Skeletal muscle tissue (tissue), 4 donors: ENCODE measurements around the gene ZP1. TPM values are rescaled to one million over a fixed set of nuclear protein-coding genes. Genes with fewer than 3 reads are reported as not detected.

Source experiments
- H3K27ac ChIP-seq: one replicate; pipeline ENCODE4 v1.7.0; 2013; ENCODE audit warnings: mild to moderate bottlenecking, low read depth, low read length, inconsistent platforms
- H3K27me3 ChIP-seq, 3 donors: one replicate each; pipeline ENCODE4 v1.7.0; 2013; ENCODE audit warnings: low read length in 3 of 3; ENCODE audit not compliant: control insufficient read depth in 3 of 3, insufficient read depth in 3 of 3
- H3K36me3 ChIP-seq, 3 donors: one replicate each; pipeline ENCODE4 v1.7.0; 2013; ENCODE audit warnings: low read length in 3 of 3; ENCODE audit not compliant: control insufficient read depth in 3 of 3, insufficient read depth in 3 of 3
- H3K4me1 ChIP-seq, 3 donors: one replicate each; pipeline ENCODE4 v1.7.0; 2013; ENCODE audit warnings: low read length in 3 of 3, mild to moderate bottlenecking in 3 of 3; ENCODE audit not compliant: control insufficient read depth in 3 of 3, insufficient read depth in 3 of 3
- H3K4me3 ChIP-seq, 3 donors: one replicate each; pipeline ENCODE4 v1.7.0; 2013; ENCODE audit warnings: low read length in 3 of 3
- H3K9ac ChIP-seq, 3 donors: one replicate each; pipeline ENCODE4 v1.7.0; 2013; ENCODE audit warnings: low read length in 3 of 3, mild to moderate bottlenecking in 3 of 3, moderate library complexity in 2 of 3, low read depth in 1 of 3
- H3K9me3 ChIP-seq, 3 donors: one replicate each; pipeline ENCODE4 v1.7.0; 2013; ENCODE audit warnings: low read length in 3 of 3; ENCODE audit not compliant: control insufficient read depth in 3 of 3
- total RNA-seq: library from RNA; depleted of rRNA; stranded (reverse); fragments of >200 nt; gene quantifications from one replicate; pipeline ENCODE4 v1.2.3, GENCODE V29; 2014
- donor health status: Osteomylitis.

ZP1 gene
- total RNA-seq, 1 donor from 2014 or later, result not detected

DNA sequence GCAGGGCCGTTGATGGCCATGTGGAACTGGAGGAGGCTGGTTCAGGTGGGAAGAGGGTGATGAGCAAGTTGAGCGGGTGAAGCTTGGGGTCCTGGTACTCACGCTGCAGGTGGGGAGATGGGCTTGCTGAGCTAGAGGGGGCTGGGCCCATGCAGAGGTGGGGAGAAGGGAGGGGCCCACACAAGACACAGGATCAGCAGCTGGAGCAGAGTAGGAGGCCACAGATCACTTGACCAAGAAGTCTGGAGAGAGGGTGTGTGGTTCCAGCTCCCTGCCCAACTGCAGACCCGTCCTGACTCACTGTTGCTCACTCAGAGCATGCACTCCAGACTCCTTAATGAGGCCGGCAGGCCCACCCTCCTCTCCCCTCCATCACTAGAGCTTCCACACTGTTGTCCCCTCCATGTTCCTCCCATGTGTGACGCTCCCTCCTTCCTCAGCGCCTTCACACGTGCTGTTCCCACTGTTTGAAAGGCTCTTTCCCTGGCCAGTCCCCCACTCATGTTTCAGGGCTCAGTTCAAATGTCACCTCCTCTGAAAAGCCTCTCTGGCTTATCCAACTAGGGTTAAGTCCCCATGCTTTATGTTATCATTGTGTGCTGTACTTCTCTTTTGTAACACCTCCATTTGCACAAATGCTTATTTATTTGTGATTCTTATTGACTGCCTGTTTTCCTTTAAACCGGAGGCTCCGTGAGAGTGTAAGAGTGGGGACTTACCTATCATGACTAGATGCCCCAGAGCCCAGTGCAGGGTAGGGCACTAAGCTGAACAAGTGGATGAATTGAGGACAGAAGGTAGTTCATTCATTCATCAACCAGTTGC, 23.1 kb upstream of the ZP1 start:
- peak overlapping the region; percentile 22 to 95 (median 23) for H3K9ac ChIP-seq
- H3K36me3 ChIP-seq, result peaks cover 15 to 21% (median 19%) of the 10 kb centered on the region in 3 donors
- H3K27me3 ChIP-seq, result no peaks in the 10 kb centered on the region
- H3K4me1 ChIP-seq, result peaks cover 38 to 44% (median 44%) of the 10 kb centered on the region in 3 donors
- no peaks in the 10 kb centered on the region for H3K9me3 ChIP-seq
- H3K27ac ChIP-seq, result no peak overlapping the region
- H3K4me3 ChIP-seq, result peak overlapping the region; percentile 71 to 96 (median 78)

DNA sequence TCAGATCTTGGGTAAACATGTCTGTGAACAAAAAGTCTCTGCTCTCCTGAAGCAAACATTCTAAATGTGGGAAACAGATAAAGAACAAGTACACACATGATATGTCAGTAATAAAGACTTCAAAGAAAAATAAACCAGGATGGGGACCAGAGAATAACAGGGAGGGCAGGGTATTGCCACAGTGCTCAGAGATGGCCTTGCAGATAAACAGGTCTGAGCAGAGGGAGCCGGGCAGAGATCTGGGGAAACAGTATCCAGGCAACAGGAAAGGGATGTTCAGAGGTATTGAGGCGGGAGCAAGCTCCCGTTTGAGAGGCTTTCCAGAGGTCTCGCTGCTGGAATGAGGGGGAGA, 22.5 kb upstream of the ZP1 start:
- Histone ChIP-seq H3K4me3 (no peak overlapping the region), H3K9ac (peak overlapping the region in 1 of 3 donors; percentile 95), H3K27me3 (no peaks in the 10 kb centered on the region), H3K9me3 (no peaks in the 10 kb centered on the region), H3K27ac (no peak overlapping the region), H3K36me3 (peaks cover 21 to 27% (median 25%) of the 10 kb centered on the region in 3 donors), H3K4me1 (peaks cover 38 to 44% (median 44%) of the 10 kb centered on the region in 3 donors)

DNA sequence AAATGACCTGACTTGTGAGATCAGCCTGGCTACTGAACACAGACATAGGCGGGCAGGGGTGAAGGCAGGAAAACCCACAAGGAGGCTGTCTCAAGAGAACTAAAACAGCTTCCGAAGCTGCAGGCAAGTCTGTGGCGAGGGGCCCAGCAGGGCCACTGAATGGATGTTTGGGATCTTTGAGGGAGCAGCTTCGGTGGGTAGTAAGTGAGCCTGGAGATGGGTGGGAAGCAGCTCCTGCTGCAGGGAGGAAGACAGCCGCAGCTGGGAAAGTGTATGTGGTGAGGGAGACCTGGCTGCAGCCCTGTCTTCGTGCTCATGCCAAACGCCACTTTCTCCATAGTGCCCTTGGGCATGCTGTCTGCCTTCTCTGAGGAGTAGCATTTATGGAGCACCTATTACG, 22.0 kb upstream of the ZP1 start:
- Histone ChIP-seq H3K27me3 (no peaks in the 10 kb centered on the region), H3K36me3 (peaks cover 21 to 32% (median 27%) of the 10 kb centered on the region in 3 donors), H3K4me3 (no peak overlapping the region), H3K9me3 (no peaks in the 10 kb centered on the region), H3K9ac (peak overlapping the region in 1 of 3 donors; percentile 95), H3K4me1 (peaks cover 37 to 44% (median 42%) of the 10 kb centered on the region in 3 donors), H3K27ac (no peak overlapping the region)

DNA sequence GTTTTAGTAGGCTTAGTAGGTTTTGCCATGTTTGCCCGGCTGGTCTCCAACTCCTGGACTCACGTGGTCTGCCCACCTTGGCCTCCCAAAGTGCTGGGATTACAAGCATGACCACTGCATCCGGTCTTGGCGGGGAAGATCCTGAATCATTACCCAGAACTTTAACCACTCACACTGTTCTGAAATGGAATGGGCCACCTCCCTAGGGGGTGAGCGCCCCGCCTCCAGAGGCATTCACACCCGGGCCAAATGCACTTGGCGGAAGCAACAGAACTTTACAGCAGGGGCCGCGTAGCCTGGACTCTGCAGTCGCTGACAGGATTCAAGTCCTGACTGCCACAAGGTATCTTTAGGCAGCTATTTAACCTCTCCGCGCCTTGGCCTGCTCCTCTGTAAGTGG, 20.1 kb upstream of the ZP1 start:
- H3K4me1 ChIP-seq, result peaks cover 23 to 31% (median 27%) of the 10 kb centered on the region in 3 donors
- H3K27ac ChIP-seq, result no peak overlapping the region
- no peaks in the 10 kb centered on the region for H3K9me3 ChIP-seq
- H3K9ac ChIP-seq, result no peak overlapping the region
- H3K27me3 ChIP-seq, result no peaks in the 10 kb centered on the region
- H3K36me3 ChIP-seq, result peaks cover 35 to 44% (median 44%) of the 10 kb centered on the region in 3 donors
- H3K4me3 ChIP-seq, result no peak overlapping the region

DNA sequence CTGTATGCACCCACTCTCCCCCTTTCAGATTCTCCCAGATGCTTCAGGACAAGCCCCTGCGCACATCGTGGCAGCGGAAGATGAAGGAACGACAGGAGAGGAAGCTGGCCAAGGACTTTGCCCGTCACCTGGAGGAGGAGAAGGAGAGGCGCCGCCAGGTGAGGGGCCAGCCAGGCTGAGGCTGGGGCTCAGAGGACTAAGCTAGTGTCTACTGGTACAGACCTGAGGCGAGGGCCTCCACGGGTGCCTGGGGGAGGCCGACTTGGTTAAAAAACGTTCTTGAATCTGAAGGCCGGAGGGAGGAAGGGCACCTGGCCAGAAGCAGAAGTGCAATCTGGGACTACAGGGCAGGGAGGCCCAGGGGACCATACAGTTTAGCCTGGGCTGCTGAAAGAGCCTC, 19.4 kb upstream of the ZP1 start:
- Histone ChIP-seq H3K27ac (no peak overlapping the region), H3K9me3 (no peaks in the 10 kb centered on the region), H3K27me3 (no peaks in the 10 kb centered on the region), H3K4me1 (peaks cover 19 to 27% (median 21%) of the 10 kb centered on the region in 3 donors), H3K4me3 (no peak overlapping the region), H3K36me3 (peaks cover 35 to 44% (median 44%) of the 10 kb centered on the region in 3 donors), H3K9ac (no peak overlapping the region)

DNA sequence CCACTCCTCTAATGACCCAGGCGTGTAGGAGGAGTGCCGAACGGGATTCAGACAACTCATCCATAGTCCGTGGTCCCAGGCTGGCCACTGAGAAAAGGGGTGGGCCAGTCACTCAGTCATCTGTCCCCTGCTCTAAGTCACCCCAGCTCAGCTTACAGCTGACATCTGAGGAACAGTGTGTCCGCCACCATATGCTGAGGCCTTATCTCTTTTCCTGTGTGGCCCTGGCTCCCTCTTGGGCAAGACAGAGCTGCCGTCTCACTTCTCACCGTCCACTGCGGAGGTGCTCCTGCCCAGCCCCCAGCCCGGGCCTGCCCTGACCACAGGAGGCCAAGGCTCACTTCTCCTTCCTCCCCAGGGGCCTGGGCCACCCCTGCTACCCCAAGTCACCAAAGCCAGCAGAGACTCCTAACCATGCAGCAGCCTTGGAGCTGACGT, 18.6 kb upstream of the ZP1 start:
- no peak overlapping the region for H3K4me3 ChIP-seq
- peaks cover 0 to 3% (median 0%) of the 10 kb centered on the region in 3 donors for H3K27me3 ChIP-seq
- no peaks in the 10 kb centered on the region for H3K9me3 ChIP-seq
- peaks cover 35 to 44% (median 44%) of the 10 kb centered on the region in 3 donors for H3K36me3 ChIP-seq
- peaks cover 12 to 18% (median 13%) of the 10 kb centered on the region in 3 donors for H3K4me1 ChIP-seq
- H3K9ac ChIP-seq, result no peak overlapping the region
- H3K27ac ChIP-seq, result no peak overlapping the region

DNA sequence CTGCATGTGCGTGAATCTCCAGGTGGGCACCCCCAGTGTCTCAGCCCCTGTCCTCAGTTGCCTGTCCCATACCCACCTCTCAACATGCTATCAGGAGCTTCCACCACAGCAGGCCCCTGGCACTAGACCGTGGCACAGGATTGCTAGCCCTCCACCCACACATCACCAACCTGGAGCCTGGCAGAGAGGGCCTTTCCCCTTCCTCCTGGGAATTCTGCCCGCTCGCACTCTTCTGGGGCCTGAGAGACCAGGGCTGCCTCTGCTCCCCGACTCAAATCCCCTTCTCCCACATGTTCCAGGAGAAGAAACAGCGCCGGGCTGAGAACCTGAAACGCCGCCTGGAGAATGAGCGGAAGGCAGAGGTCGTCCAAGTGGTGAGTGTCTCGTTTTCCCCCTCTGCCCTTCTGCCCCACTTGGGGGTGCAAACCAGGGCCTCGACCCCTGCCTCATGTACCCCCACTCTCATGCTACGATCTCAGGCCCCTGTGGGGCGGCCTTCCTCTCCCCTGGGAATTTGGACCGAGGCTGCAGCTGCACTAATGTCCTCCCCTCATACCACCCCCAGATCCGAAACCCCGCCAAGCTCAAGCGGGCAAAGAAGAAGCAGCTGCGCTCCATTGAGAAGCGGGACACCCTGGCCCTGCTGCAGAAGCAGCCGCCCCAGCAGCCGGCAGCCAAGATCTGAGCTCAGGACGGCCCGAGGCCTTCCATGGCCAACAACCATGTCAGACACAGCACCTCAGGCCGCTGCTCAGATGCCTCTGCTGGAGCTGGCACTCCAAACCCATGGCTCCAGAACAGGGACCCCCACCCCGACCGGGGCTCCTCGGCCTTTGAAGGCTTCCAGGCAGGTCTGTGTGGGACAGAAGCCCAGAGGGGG, 17.5 kb upstream of the ZP1 start:
- Histone ChIP-seq H3K36me3 (peaks cover 35 to 44% (median 44%) of the 10 kb centered on the region in 3 donors), H3K4me1 (peaks cover 1 to 7% (median 2%) of the 10 kb centered on the region in 3 donors), H3K27ac (no peak overlapping the region), H3K9ac (no peak overlapping the region), H3K27me3 (peaks cover 0 to 3% (median 0%) of the 10 kb centered on the region in 3 donors), H3K9me3 (no peaks in the 10 kb centered on the region), H3K4me3 (no peak overlapping the region)

DNA sequence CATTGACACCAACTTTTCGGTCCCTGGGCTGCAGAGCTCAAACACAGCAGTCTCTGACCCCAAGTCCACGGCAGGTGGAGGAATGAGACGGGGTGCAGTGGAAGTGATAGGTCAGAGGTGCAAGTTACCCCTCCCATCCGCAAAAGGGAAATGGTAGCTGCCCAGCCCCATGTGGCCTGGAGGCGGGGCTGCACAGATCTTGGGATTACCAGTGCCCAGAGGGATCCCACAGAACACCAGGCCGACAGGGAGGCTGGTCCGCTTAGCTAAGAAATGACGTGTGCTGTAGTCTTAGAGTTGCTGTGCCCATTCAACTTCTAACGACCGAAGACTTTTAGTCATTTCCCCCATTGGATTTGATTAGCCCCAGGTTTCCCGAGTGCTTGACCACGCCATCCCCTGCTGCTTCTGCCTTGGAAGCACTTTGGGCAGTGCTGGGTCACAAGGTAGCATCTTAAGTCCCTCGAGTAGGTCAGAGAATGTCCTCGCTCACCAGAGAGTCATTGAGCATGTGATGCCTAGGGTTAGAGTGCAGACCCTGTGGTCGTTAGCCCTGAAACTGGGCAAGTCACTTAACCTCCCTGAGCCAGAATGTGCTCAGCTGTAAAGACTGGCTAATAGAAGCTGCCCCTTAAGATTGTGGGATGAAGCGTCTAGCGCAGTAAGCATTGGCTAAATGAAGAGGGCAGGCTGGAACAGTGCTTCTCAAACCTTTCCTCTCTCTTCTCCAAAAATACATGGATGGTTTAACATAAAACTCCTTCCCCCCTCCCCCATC, 15.8 kb upstream of the ZP1 start:
- Histone ChIP-seq H3K36me3 (peaks cover 35 to 44% (median 38%) of the 10 kb centered on the region in 3 donors), H3K27me3 (peaks cover 0 to 3% (median 3%) of the 10 kb centered on the region in 3 donors), H3K4me3 (no peak overlapping the region), H3K9me3 (no peaks in the 10 kb centered on the region), H3K9ac (no peak overlapping the region), H3K27ac (no peak overlapping the region), H3K4me1 (peaks cover 0 to 3% (median 0%) of the 10 kb centered on the region in 3 donors)
